CD4-positive, alpha-beta T cell treated with Interleukin-10 for 1 hour (primary cell): ENCODE results near the gene CARD11.
"Not testable (repeated sequence)": the region's sequence is repeated elsewhere in the genome, so short reads cannot be mapped to it uniquely, and the experiment has no call there.

Experiments
- DNase-seq: peaks from one replicate; pipeline ENCODE4 v3.0.0-alpha.2; 2020

The CARD11 gene

GRCh38 chr7:3063016-3063753 is 19.5 kb upstream of the CARD11 start:
- DNase-seq: peak; percentile 72

DNA sequence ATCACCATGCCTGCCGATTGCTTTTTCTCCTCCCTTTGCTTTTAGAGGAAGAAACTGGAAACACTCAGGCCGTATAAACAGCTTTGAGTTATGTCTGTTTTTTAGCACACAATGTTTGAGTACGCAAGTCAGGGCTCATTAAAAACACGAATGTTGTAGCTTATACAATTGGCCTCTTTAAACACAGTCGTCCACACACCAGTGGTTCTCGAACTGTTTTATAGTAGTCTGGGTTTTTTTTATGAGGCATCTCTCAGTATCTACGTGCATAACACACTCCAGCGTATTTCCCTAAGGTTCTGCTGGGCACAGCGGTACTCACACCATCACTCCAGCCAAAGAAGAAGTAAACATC is 13.4 kb upstream of the CARD11 start:
- DNase-seq: no peak

DNA sequence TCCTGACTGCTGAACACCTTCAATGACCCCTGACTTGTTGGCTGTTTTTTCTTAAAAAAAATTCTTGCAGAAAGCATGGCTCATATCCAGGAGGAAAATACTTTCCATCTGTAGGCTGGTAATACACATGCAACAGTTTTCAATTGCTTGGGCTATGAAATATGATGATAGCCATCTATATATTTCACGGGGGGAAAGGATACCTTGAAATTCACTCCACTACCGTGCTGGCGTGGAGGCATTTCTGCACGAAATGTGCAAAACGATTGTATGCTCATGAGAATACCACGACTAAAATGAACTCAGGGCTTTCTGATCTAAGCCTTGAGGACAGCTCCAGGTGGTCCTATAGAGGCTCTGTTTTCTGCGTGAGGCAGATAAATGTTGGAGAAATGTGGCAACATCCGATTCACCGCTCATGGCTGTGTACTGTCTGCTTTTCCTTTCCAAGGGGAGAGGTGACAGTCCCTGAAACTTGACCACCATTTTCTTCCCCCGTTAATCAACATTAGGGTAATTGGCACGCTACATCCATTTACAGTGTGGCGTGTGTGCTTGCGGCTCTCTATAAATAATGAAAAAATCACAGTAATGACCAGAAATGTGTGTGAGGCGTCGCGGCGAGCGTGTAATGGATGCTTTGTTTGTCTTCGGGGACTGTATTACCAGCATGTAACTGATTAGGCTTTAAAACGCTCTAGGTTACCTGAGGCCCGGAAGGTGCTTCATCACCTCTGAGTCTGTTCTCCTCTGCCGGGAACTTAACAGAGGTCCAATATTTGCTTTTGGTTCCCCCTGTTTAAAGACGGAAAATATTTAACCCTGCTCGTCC is 12.8 kb upstream of the CARD11 start:
- DNase-seq: no peak

- no peak for DNase-seq
Observed at GRCh38 chr7:3055626-3056025, 12.0 kb upstream of the CARD11 start.

DNA sequence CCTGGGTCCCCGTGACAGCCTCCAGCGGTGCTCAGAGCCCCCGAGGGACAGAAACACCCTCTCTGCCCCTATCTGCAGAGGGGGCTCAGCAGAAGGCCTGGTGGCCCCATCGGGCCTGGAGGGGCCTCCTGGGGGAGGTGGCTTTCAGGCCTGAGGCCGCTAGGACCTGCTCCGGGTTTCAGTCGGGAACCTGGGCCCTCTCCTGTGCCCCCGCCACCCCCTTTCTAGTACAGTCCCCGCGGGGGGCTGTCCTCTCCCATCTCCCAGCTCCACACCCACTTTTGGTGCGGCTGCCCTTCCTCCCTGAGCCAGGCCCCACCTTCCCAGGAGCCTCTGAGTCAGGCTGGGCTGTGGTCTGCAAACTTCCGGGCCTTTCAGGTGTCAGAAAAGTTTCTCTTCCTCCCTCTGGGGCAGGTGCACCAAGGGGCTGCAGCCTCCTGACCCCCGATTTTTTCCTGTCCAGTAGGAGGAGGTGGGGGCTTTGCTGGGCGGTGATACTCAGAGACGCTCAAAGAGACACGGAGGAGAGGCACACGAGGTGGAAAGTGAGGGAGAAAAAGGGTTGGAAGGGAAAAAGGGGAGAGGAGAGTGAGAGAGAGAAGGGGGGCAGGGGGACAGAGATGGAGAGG is 692 bp downstream of the CARD11 start:
- peak; percentile 68 for DNase-seq

GRCh38 chr7:3041986-3042675 is 1.5 kb downstream of the CARD11 start:
- DNase-seq: no peak

DNA sequence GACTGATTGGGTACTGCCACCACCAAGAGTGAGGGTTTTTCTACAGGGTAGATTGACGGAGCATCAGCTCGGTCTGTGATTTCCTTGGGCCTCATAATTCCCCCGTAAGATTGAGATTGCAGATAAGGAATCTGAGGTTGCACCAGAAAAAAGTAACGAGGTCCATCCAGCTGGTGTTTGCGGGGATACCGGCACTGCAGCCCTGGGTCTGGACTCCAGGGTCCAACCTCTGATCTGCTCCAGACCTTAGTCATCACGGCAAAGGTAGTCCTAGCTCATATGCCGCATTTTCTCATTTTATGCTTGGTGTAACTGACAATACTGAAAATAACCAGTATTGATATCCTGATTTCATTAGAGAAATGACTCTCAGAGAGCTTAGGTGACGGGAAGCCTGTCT is 3.9 kb downstream of the CARD11 start:
- no peak for DNase-seq

DNA sequence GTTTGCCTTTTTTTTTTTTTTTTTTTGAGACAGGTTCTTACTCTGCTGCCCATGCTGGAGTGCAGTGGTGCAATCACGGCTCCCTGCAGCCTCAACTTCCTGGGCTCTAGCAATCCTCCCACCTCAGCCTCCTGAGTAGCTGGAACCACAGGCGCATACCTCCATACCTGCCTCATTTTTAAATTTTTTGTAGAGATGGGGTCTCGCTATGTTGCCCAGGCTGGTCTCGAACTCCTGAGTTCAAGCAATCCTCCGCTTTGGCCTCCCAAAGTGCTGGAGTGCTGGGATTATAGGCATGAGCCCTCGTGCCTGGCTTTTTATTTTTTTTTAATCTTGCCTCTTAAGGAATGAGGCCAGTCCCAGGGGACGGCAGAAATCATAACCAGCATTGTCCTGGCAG is 5.7 kb downstream of the CARD11 start:
- DNase-seq: not testable (repeated sequence)

DNA sequence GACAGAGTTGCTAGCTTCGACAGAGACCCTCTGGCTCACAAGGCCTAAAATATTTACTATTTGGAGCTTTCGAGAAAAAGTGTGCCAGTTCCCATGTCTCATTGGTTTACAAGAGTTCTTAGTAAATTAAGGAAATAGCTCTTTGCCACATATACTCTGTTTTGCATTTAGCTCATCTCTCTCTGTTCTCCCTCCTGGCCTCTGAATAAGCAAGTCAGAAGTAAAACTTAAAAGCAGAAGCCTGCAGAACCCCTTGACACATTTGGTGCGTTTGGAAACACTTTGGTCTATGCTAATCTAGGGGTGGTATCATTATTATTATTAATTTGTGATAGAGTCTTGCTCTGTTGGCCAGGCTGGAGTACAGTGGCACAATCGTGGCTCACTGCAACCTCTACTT is 6.4 kb downstream of the CARD11 start:
- DNase-seq: no peak

DNA sequence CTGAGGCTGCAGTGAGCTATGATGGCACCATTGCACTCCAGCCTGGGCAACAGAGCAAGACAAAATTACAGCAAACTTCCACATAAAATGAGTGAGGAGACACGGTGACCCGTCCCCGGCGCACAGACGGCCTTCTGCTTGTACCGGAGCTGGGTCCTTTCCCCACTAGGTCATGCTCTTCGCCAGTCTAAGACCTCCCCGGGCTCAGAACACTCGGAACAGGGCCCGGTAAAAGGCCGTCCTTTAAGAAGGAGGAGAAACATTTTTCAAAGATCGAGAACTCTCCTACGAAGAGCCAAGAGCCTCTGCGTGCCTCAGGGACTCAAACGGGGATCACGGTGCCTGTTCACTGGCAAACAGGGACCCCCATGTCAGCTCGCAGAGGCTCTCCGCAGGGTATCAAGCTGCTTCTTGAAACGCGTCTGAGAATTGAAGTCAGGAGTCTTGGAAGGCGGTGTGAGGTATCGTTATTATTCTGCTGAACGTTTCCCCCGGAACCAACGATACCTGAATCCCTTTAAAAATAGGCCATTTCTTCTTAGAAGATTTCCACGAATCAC is 9.0 kb downstream of the CARD11 start:
- DNase-seq: no peak

GRCh38 chr7:3033581-3033980 is 10.1 kb downstream of the CARD11 start:
- DNase-seq: no peak

DNA sequence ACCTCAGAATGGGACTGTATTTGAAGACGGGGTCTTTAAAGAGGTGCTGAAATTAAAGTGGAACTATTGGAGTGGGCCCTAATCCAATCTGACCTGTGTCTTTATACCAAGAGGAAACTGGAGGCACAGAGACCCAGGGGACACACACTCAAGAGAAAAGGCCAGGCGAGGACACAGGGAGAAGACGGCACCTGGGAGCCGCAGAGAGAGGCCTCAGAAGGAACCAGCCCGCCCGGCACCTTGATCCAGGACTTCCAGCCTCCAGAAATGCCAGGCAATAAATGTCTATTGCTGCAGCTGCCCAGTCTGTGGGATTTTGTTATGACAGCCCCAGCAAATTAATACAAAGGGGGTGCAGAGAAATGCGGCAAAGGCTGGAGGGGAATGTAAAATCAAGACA is 10.5 kb downstream of the CARD11 start:
- DNase-seq: no peak

GRCh38 chr7:3032256-3032655 is 11.4 kb downstream of the CARD11 start:
- no peak for DNase-seq

- no peak for DNase-seq
Observed at GRCh38 chr7:3029138-3029537, 14.5 kb downstream of the CARD11 start.

GRCh38 chr7:3028758-3029093 is 14.9 kb downstream of the CARD11 start:
- DNase-seq: no peak

DNA sequence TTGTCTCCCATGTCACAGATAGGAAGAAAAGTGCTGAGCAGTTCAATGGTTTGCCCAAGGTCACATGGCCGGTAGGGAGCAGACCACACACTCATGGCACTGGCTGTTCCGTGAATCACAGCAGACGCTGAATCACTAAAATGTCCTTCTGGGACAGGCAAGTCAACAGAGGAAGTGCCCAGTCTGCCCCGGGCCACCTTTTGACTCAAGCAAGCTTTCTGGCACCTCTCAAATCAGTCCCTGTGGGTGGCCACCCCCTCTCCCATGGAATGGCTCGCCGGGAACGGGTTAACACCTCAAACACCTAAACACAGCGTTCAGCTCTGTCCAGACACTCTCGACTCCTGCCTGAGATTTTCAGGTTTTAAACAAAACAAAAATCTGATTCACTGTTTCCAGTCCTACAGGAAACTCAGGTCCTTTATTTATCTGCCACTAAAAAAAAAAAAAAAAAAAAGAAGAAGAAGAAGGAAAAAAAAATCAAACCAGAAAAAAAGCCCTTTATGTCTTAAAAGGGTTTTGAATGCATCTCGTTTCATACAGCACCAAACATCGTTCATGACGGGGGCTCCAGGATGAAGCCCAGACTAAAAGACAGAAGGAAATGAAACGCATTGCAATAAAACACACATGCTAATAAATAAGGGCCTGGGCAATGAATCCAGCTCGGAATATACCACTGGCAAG is 15.5 kb downstream of the CARD11 start:
- no peak for DNase-seq

DNA sequence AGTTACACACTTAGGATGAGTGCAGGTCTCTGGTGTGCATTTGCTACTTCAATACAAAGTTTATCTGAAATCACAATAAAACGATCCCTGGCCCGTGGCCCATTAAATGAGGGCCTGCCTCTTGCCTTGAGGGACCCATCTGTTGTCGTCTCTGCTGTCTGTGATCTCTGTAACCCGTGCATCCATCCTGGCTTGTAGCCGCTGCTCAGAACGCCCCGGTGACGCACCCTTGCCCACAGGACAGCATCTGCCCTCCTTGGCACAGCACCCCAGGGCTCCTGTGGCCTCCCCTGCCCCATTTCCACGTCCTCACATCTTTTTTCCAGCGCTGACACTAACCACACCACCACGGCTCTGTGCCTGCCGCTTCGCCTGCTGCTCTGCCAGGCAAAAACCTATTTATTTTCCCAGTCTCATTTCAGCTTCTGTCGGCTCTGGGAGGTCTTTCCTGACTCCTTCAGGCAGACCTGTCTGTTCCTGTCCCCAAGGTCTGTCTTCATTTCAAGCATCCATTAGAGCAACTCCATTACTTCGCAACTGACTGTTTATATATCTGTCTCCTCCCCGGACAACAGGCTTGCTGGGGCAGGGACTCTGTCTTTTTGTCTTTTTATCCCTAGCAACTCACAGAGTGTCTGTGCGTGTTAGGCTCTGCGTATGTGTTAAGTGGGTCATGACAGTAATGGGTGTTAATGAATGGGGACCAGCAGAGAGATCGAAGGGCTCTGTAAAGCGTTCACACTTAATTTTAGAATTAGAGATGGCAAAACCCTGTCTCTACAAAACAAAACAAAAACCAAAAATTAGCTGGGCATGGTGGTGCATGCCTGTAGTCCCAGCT is 16.4 kb downstream of the CARD11 start:
- DNase-seq: no peak

DNA sequence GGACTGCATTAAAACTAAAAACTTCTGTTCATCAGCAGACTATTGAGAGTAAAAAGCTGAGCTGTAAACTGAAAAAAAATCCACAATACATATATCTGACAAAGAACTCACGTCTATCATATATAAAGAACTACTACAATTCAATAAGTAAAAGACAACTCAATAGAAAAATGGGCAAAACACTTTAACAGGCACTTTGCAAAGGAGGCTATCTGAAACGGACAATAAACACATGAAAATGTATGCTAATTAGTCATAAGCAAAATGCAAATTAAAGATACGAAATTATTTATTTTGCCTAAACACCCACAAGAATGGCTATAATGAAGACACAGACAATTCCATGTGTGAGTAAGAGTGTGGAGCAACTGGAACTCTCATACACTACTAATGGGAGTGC is 18.1 kb downstream of the CARD11 start:
- no peak for DNase-seq

DNA sequence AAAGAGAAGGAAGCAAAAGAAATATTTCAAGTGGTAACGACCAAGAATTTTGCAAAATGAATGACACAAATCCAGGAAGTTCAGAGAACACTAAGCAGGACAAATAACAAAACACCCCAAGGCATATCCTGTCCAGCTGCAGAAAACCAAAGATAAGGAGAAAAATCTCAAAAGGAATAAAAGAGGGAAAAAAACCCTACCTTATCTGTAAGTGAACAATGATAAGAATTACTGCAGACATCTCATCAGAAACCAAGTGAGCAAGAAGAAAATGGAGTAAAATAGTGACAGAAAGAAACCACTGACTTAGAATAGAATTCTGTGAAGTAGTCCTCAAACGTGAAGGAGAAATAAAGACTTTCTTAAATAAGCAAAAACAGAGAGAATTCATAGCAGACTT is 21.8 kb downstream of the CARD11 start:
- DNase-seq: no peak

DNA sequence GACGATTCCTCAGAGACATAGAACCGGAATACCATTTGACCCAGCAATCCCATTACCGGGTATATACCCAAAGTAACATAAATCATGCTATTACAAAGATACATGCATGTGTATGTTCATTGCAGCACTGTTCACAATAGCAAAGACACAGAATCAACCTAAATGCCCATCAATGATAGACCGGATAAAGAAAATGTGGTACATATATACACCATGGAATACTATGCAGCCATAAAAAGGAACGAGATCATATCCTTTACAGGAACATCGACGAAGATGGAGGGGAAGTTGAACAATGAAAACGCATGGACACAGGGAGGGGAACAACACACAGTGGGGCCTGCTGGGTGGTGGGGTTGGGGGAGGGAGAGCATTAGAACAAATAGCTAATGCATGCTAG is 22.4 kb downstream of the CARD11 start:
- DNase-seq: not testable (repeated sequence)

DNA sequence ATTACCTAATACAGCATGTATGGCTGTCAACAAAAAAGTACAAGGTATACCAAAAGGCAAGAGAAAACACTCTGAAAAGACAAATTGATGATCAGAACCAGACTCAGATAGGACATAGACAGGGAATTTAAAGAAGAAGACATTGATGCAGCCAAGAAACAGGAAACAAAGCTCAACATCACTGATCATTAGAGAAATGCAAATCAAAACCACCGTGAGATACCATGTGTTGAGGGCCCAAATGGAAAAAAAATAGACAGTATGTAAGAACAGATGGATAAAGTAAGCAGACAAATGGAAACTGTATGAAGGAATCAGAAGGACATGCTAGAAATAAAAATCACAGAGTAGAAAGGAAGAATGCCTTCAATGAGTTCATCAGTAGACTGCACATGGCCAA is 23.3 kb downstream of the CARD11 start:
- no peak for DNase-seq

- DNase-seq: no peak
Observed at GRCh38 chr7:3019801-3020200, 23.9 kb downstream of the CARD11 start.
